Measurements from ENCODE around the gene STUM. TPM values are rescaled to one million over a fixed set of nuclear protein-coding genes. Genes with fewer than 3 reads are reported as not detected.
A peak's percentile ranks its signal among the peaks of the same experiment; 100 is the strongest.

STUM gene
- total and polyA plus RNA-seq, 2 of the 8 experiments (the other 6 are each of a cell fraction or from before 2014, with no cell fraction given): 0.76 to 1.2 TPM

DNA sequence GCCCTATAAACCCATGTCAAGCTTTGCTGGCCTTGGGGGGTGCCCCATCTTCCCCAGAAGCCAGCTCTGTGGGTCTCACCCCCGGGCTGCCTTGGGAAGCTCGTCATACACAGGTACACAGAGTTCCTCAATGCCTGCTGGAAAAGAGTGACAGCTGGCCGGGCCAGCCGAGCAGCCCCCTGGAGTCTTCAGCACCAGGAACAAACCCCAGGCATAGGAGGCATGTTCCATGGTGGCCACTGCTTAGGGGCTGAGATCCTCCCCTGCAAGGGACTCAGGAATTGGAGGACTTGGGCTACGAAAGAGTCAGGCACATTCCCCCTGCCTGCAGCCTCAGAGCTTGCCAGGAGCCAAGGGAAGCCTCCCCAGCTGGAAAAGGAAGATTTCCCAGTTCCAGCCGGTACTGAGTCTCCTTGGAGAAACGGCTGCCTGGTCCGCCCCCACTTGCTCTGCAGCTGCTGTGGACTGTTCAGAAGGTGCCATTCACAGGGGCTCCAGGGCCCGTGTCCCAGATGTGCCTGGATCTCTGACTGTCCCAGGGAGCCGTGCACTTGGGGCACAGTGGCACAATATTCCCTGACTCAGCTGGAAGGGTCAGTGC is 89.5 kb downstream of the STUM start:
- peak overlapping the region; percentile 61; the same call in 1 of the 2 replicates for H2BK15ac ChIP-seq (ENCODE audit: low read length)
- peaks cover 2% of the 10 kb centered on the region; the same call in 1 of the 2 replicates for H3K23me2 ChIP-seq (ENCODE audit: low read depth, low read length)
- DNase-seq (ENCODE audit: low read depth in 1 of 2, low spot score in 2 of 2) (no peak), FAIRE-seq (no peak)
- H2BK12ac ChIP-seq (ENCODE audit: low read depth, low read length): no peak overlapping the region
- H3K27ac ChIP-seq (ENCODE audit: low read depth, low read length): no peak overlapping the region
- peaks cover 0 to 10% (median 5%) of the 10 kb centered on the region in 4 experiments; a peak in 5 of 7 replicates for H3K4me1 ChIP-seq (replicated peaks in 1 of 4; ENCODE audit: control insufficient read depth in 3 of 4, insufficient read depth in 4 of 4, low read length in 3 of 4)
- no peak overlapping the region for H3K4me3 ChIP-seq (ENCODE audit: extremely low read depth in 1 of 4, insufficient read depth in 2 of 4, low read depth in 3 of 4, low read length in 4 of 4)
- H4K20me1 ChIP-seq (replicated peaks in 1 of 2; ENCODE audit: control insufficient read depth in 1 of 2, insufficient read depth in 2 of 2, low read length in 2 of 2): no peaks in the 10 kb centered on the region
- no peak overlapping the region for H2BK120ac ChIP-seq (replicated peaks; ENCODE audit: low read depth, low read length)
- H3K79me1 ChIP-seq (ENCODE audit: low read depth, low read length): no peaks in the 10 kb centered on the region
- WGBS, 2 experiments (ENCODE audit: extremely low coverage in 1 of 2, insufficient coverage in 1 of 2, insufficient read length in 1 of 2, insufficient replicate concordance in 2 of 2, low coverage in 1 of 2, low lambda C conversion rate in 2 of 2, missing lambda C conversion rate in 1 of 2): 93% methylated on average over 9 of the region's 10 CpGs; no CpG with 5 or more reads in 1 of the 2 experiments
- H3K27me3 ChIP-seq (replicated peaks in 1 of 4; ENCODE audit: control insufficient read depth in 3 of 4, extremely low read depth in 1 of 4, insufficient read depth in 3 of 4, low read length in 3 of 4): no peaks in the 10 kb centered on the region
- H3K56ac ChIP-seq (replicated peaks; ENCODE audit: insufficient read length, low read depth, low read length): no peak overlapping the region
- H2BK20ac ChIP-seq (ENCODE audit: low read length): no peak overlapping the region
- no peak overlapping the region for H4K91ac ChIP-seq (replicated peaks; ENCODE audit: insufficient read length, low read length)
- ChIA-PET CTCF (ENCODE audit: partially characterized antibody) (interaction anchor here (0.6 to 14.1 kb wide), 28 partner anchors 10 to 214 kb away, joined by 3 to 184 read pairs (median 4); no protein-coding TSS in a partner anchor), POLR2A (ENCODE audit: partially characterized antibody) (interaction anchor here (1.2 kb wide), 1 partner anchor 13 kb away, joined by 3 read pairs; no protein-coding TSS in a partner anchor)
- no peak overlapping the region for H4K8ac ChIP-seq (ENCODE audit: extremely low read depth, insufficient read depth, low read length)
- no peaks in the 10 kb centered on the region for H3K36me3 ChIP-seq (ENCODE audit: control insufficient read depth in 2 of 4, insufficient read depth in 4 of 4, low read length in 3 of 4)
- H3K79me2 ChIP-seq (ENCODE audit: control insufficient read depth in 1 of 2, insufficient read depth in 2 of 2, low read length in 2 of 2): no peaks in the 10 kb centered on the region
- H3K18ac ChIP-seq (ENCODE audit: extremely low read depth, low read length): no peak overlapping the region
- H3K9ac ChIP-seq (replicated peaks in 1 of 4; ENCODE audit: extremely low read depth in 1 of 4, low read depth in 3 of 4, low read length in 3 of 4): no peak overlapping the region
- no peak overlapping the region for H2AFZ ChIP-seq (ENCODE audit: low read length)
- no peak overlapping the region for H4K5ac ChIP-seq (ENCODE audit: insufficient read length, low read depth, low read length)
- H3K4ac ChIP-seq (replicated peaks; ENCODE audit: insufficient read length, low read depth, low read length): no peak overlapping the region
- no peaks in the 10 kb centered on the region for H3K9me3 ChIP-seq (ENCODE audit: insufficient read depth in 2 of 2, low read depth in 1 of 2, low read length in 1 of 2)
- H3K4me2 ChIP-seq (ENCODE audit: insufficient read depth in 1 of 2, low read depth in 2 of 2, low read length in 2 of 2): no peak overlapping the region
- no peak overlapping the region for H2BK5ac ChIP-seq (ENCODE audit: low read depth, low read length)
- no peak overlapping the region for H3K14ac ChIP-seq (ENCODE audit: insufficient read length)
- H2AK5ac ChIP-seq (ENCODE audit: low read depth, low read length): no peak overlapping the region
- no peak overlapping the region for H3K23ac ChIP-seq (ENCODE audit: insufficient read length)
- TF ChIP-seq BACH1 (IDR thresholded peaks at IDR 0.05; ENCODE audit: low read length): no peak
- no peak for TF ChIP-seq PHF8 (conservative IDR thresholded peaks at IDR 0.05; ENCODE audit: low read depth, low read length)
- TF ChIP-seq SUZ12 (IDR thresholded peaks at IDR 0.05; ENCODE audit: low read length): no peak
- no peak for TF ChIP-seq SP2 (IDR thresholded peaks at IDR 0.05; ENCODE audit: low read length)
- TF ChIP-seq SP4 (IDR thresholded peaks at IDR 0.05; ENCODE audit: low read length): no peak
- TF ChIP-seq, protein P1, sequence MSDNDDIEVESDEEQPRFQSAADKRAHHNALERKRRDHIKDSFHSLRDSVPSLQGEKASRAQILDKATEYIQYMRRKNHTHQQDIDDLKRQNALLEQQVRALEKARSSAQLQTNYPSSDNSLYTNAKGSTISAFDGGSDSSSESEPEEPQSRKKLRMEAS (IDR thresholded peaks at IDR 0.05): no peak
- TF ChIP-seq, protein P2, sequence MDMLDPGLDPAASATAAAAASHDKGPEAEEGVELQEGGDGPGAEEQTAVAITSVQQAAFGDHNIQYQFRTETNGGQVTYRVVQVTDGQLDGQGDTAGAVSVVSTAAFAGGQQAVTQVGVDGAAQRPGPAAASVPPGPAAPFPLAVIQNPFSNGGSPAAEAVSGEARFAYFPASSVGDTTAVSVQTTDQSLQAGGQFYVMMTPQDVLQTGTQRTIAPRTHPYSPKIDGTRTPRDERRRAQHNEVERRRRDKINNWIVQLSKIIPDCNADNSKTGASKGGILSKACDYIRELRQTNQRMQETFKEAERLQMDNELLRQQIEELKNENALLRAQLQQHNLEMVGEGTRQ (IDR thresholded peaks at IDR 0.05; ENCODE audit: low read length): no peak
- TF ChIP-seq EZH2 (IDR thresholded peaks at IDR 0.05; ENCODE audit: low read depth, low read length, severe bottlenecking): no peak
- no peak for TF ChIP-seq RNF2 (IDR thresholded peaks at IDR 0.05; ENCODE audit: borderline replicate concordance, low read depth, low read length, missing control alignments, poor library complexity, severe bottlenecking)
- TF ChIP-seq POLR2A (IDR thresholded peaks at IDR 0.05; ENCODE audit: control extremely low read depth in 1 of 2, low read depth in 2 of 2, low read length in 2 of 2): no peak
- no peak for TF ChIP-seq FOSL1 (IDR thresholded peaks at IDR 0.05; ENCODE audit: insufficient read depth, low read depth, low read length)
- no peak for TF ChIP-seq RXRA (IDR thresholded peaks at IDR 0.05; ENCODE audit: insufficient read depth, low read depth, low read length)

Measured in H1 (cell line).